Stimulated activated memory B cell treated with anti-CD40 and anti-IgM and Interleukin-4, amounts not matched to agents 10 μg/mL and 1 μg/mL and 100 μg/mL, for 72 hours (primary cell): ENCODE results near the gene RBX1.

ENCODE experiments used
- ATAC-seq: fragments of 150-1000 bp; cut with Tn5 transposase; 2 replicates; pipeline ENCODE4 v1.10.0; 2021
- H3K27ac Mint-ChIP-seq: one replicate; pipeline ENCODE4 v1.8.0; 2022; ENCODE audit warnings: mild to moderate bottlenecking, mixed read lengths
- H3K27me3 Mint-ChIP-seq: one replicate; pipeline ENCODE4 v1.8.0; 2022; ENCODE audit warnings: mixed read lengths
- H3K36me3 Mint-ChIP-seq: one replicate; pipeline ENCODE4 v1.8.0; 2022; ENCODE audit warnings: mixed read lengths
- H3K4me1 Mint-ChIP-seq: one replicate; pipeline ENCODE4 v1.8.0; 2022; ENCODE audit warnings: mixed read lengths
- H3K4me3 Mint-ChIP-seq: one replicate; pipeline ENCODE4 v1.8.0; 2022; ENCODE audit warnings: mild to moderate bottlenecking, moderate library complexity, mixed read lengths
- H3K9me3 Mint-ChIP-seq: one replicate; pipeline ENCODE4 v1.8.0; 2022; ENCODE audit warnings: mixed read lengths

The RBX1 gene

DNA sequence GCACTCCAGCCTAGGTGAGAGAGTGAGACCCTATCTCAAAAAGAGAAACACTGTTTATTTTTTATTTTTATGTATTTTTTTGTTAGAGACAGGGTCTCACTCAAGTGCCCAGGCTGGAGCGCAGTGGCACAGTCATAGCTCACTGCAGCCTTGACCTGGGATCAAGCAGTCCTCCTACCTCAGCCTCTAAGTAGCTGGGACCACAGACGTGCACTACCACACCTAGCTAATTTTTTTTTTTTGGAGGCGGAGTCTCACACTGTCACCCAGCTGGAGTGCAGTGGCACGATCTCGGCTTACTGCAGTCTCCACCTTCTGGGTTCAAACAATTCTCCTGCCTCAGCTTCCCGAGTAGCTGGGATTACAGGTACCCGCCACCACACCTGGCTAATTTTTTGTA, 6.4 kb downstream of the RBX1 start:
- H3K4me3 Mint-ChIP-seq = no peak overlapping the region
- no peaks in the 10 kb centered on the region for H3K9me3 Mint-ChIP-seq
- ATAC-seq = no peak
- no peaks in the 10 kb centered on the region for H3K27me3 Mint-ChIP-seq
- H3K36me3 Mint-ChIP-seq = peaks cover 40% of the 10 kb centered on the region
- H3K27ac Mint-ChIP-seq = no peak overlapping the region
- H3K4me1 Mint-ChIP-seq = peaks cover 46% of the 10 kb centered on the region

DNA sequence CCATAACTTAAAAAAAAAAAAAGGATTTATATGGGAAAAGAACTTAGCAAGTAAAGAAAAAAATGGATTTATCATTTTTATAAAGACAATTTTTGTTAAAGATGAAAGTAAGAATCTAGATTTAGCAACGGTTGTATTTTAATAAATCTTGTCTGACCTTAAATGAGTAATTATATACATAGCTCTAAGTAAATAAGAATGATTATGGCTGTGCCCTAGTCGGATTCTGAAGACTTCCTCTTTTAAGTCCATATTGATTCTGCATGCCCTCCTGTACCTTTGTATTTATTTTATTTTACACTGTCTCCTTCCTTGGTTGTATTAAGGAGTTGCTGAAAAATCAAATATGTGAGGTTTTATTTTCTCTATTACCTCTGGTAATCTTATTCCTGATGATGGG, 7.1 kb downstream of the RBX1 start:
- no peaks in the 10 kb centered on the region for H3K9me3 Mint-ChIP-seq
- H3K4me1 Mint-ChIP-seq = peaks cover 39% of the 10 kb centered on the region
- ATAC-seq = no peak
- H3K27ac Mint-ChIP-seq = no peak overlapping the region
- H3K27me3 Mint-ChIP-seq = no peaks in the 10 kb centered on the region
- H3K4me3 Mint-ChIP-seq = no peak overlapping the region
- peaks cover 38% of the 10 kb centered on the region for H3K36me3 Mint-ChIP-seq

DNA sequence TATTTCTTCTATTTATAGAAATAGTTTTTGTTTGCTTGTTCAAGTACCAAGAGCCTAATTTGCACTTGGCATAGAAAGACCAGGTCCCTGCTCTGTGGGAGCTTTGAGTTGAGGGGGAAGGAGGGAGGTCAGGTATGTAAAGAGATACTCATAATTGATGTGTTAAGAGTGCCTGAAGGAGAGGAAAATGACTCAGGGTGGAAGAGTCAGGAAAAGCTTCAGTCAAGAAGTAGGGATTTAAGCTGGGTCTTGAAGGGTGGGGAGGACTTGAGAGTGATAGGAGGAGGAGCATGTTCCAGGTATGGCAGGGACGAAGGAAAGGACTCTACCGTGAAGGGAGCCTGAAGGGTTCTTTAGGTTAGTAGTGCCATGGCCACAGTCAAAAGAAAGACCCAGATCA, 9.0 kb downstream of the RBX1 start:
- no peak overlapping the region for H3K27ac Mint-ChIP-seq
- H3K27me3 Mint-ChIP-seq = no peaks in the 10 kb centered on the region
- peaks cover 20% of the 10 kb centered on the region for H3K36me3 Mint-ChIP-seq
- H3K4me3 Mint-ChIP-seq = no peak overlapping the region
- H3K9me3 Mint-ChIP-seq = no peaks in the 10 kb centered on the region
- no peak for ATAC-seq
- peaks cover 25% of the 10 kb centered on the region for H3K4me1 Mint-ChIP-seq

DNA sequence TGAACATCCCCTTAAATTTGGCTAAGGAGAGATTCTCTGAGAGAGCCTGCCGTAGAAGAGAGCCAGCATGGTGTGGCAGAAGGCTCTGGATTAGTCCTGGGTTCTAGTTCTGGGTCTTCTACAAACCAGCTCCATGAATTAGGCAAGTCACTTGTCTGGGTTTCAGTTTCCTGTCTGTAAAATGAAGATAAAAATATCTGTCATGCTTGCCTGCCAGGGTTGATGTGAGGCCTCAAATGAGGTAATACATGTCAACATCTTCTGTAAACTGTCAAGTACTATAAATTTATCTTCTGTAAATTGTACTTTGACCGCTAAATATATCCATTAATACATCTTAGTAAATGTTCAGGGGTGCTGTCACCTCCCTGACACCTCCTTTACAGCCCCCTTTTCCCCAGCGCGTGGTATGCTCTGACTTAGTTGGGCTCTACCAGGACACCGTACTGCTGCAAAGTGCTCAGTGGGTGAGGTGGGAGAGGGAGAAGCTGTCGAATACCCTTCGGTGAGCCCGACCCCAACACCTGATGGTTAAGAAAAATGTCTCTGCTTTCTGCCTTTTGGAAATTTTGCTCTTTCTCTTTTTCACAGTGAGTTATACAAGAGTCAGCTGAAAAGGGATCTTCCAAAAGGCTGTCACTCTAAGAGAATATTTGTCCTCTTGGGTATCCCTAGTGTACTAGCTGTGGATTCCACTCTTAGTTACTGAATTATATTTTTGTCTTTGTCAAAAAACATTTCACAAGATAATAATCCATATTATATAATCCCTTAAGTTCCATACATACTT, 15.0 kb downstream of the RBX1 start:
- H3K27ac Mint-ChIP-seq = peak overlapping the region; percentile 4
- no peaks in the 10 kb centered on the region for H3K27me3 Mint-ChIP-seq
- peaks cover 31% of the 10 kb centered on the region for H3K36me3 Mint-ChIP-seq

DNA sequence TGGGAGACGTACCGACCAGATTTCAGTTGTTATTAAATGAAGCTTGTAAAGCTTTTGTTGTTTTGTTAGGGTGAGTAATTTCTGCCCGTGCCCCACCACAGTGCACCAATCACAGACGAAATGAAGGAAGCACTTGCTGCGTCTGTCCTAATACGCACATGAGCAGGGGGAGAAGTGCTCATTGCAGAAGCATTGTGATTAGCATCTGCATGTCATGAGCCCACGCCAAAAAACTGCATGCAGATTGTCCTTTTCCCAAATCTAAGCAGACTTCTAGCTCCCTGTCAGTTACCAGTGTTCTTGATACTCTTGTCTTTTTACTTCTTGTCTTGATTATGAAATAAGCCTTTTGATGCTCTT, 15.5 kb downstream of the RBX1 start:
- H3K36me3 Mint-ChIP-seq = peaks cover 31% of the 10 kb centered on the region
- peak overlapping the region; percentile 4 for H3K27ac Mint-ChIP-seq
- no peaks in the 10 kb centered on the region for H3K27me3 Mint-ChIP-seq
- H3K4me3 Mint-ChIP-seq = no peak overlapping the region
- peaks cover 5% of the 10 kb centered on the region for H3K4me1 Mint-ChIP-seq
- no peak for ATAC-seq
- no peaks in the 10 kb centered on the region for H3K9me3 Mint-ChIP-seq

More for the DNA sequence above, 15.0 kb downstream of the RBX1 start:
- Mint-ChIP-seq H3K4me3 (no peak overlapping the region), H3K9me3 (no peaks in the 10 kb centered on the region), H3K4me1 (peaks cover 5% of the 10 kb centered on the region)
- ATAC-seq = no peak

DNA sequence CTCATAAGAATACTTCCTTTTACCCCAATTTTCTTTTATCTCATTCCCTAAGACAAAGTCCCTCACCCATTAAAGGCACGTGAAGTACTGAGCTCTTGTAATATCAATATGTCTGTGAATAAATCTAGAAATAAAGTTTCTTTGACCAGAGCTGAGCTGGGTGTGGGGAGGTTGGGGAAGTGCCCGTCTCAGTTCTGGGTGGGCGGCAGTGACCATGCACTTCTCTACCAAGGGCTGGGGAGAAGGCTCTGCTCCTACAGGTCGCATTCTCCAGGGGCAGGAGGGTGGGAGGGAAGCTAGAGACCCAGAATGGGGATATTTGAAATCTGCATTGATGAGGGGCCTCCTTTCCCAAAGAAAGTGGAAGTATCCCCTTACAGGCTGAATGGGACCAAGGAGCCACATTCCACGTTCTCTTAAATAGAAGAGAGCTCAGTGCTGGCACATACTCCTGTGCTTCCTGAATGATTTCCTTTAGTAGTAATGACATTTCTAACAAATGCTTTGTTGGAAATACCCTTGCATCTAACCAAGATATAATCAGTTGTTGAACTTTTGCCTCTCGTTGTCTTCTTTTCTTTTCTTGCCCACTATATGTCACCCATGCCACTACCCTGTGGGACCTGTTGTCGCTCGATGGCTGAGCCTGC, 16.1 kb downstream of the RBX1 start:
- H3K36me3 Mint-ChIP-seq = peaks cover 36% of the 10 kb centered on the region
- no peaks in the 10 kb centered on the region for H3K27me3 Mint-ChIP-seq
- H3K4me3 Mint-ChIP-seq = no peak overlapping the region
- H3K9me3 Mint-ChIP-seq = no peaks in the 10 kb centered on the region
- peaks cover 5% of the 10 kb centered on the region for H3K4me1 Mint-ChIP-seq
- ATAC-seq = no peak
- H3K27ac Mint-ChIP-seq = peak overlapping the region; percentile 4

DNA sequence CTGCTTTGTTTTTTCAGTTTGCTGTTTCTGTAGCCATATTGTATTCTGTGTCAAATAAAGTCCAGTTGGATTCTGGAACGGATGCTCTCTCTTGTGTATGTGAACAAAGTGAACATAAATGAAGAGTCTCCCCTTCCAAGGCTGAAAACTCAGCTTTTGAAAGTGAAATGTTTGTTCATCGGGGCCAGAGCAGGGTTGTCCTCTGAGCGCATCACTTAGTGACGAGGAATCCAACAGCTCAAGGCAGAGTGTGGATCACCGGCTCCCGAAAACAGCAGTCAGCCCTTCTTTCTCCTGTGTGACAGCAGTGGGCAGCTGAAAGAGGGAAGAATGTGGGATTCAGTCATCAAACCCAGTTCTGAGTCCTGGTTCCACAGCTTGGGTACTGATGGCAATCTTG, 21.4 kb downstream of the RBX1 start:
- no peaks in the 10 kb centered on the region for H3K27me3 Mint-ChIP-seq
- no peaks in the 10 kb centered on the region for H3K4me1 Mint-ChIP-seq
- H3K4me3 Mint-ChIP-seq = no peak overlapping the region
- H3K9me3 Mint-ChIP-seq = no peaks in the 10 kb centered on the region
- no peak overlapping the region for H3K27ac Mint-ChIP-seq
- peaks cover 25% of the 10 kb centered on the region for H3K36me3 Mint-ChIP-seq
- ATAC-seq = no peak

DNA sequence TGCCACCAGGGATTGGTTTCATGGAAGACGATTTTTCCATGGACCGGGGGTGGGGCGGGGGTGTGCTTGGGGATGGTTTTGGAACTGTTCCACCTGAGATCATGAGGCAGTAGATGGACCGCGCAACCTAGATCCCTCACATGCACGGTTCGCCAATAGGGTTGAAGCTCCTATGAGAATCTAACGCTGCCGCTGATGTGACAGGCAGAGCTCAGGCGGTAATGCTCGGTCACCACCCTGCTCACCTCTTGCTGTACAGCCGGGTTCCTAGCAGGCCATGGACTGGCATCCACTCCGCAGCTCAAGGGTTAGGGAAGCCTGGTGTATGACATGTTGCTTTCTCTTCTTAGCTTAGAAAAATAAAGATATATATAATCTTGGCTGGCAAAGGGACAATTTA, 22.0 kb downstream of the RBX1 start:
- Mint-ChIP-seq H3K9me3 (no peaks in the 10 kb centered on the region), H3K27ac (no peak overlapping the region), H3K4me3 (no peak overlapping the region), H3K36me3 (peaks cover 24% of the 10 kb centered on the region), H3K4me1 (no peaks in the 10 kb centered on the region), H3K27me3 (no peaks in the 10 kb centered on the region)
- ATAC-seq = no peak

DNA sequence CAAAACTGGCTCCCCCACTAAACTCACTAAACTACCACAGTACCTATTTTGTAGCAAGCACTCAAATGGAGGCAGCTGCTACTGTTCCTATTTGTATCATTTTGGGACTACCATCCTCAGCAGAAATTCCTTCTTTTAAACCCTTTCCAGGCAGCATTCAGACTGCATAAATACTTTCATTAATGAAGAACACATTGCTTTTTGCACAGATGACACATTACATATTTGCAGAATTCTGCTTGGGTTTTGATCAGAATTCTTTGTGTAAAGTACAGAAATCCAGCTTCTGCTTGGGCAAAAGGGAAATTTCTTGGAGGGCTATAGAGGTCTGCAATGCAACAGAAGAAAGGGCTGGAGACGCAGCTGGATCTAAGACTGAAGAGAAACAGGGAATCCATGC, 24.2 kb downstream of the RBX1 start:
- ATAC-seq = no peak
- no peaks in the 10 kb centered on the region for H3K9me3 Mint-ChIP-seq
- H3K4me1 Mint-ChIP-seq = no peaks in the 10 kb centered on the region

DNA sequence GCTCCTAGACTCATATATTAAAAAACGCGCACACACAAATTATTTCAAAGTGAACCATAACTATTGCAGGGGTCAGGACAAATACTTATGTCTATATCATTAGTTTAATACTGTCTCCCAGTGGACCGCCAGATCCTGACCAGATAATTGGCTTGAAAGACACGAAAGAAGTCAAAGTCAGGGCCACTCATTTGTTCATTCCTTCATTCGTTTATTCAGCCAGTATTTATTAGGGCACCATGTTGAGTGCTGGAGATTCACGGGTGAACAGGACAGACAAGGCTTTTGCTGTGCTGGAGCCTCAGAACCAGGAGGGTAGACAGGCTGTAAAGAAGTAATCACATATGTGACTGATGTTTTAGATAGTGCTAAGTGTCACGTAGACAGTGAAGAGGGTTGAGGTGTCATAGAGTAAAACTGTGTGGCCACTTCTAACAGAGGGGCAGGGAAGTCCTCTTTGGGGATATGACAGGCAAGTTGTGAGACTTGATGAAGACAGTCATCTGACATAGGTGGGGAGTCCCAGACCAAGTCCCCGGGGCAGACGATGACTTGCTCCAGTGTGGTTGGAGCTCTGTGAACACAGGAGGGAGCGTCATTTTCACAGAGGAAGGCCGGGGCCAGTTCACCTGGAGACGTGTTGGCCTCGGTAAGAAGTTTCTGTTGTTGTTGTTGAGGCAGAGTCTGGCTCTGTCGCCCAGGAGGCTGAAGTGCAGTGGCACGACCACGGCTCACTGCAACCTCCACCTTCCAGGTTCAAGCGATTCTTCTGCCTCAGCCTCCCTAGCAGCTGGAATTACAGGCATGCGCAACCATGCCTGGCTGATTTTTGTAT, 25.9 kb downstream of the RBX1 start:
- no peak overlapping the region for H3K4me3 Mint-ChIP-seq
- H3K4me1 Mint-ChIP-seq = no peaks in the 10 kb centered on the region
- peaks cover 13% of the 10 kb centered on the region for H3K36me3 Mint-ChIP-seq
- no peak for ATAC-seq
- no peak overlapping the region for H3K27ac Mint-ChIP-seq
- no peaks in the 10 kb centered on the region for H3K9me3 Mint-ChIP-seq
- no peaks in the 10 kb centered on the region for H3K27me3 Mint-ChIP-seq

More for the DNA sequence above, 24.2 kb downstream of the RBX1 start:
- peaks cover 21% of the 10 kb centered on the region for H3K36me3 Mint-ChIP-seq
- H3K27me3 Mint-ChIP-seq = no peaks in the 10 kb centered on the region
- no peak overlapping the region for H3K27ac Mint-ChIP-seq
- H3K4me3 Mint-ChIP-seq = no peak overlapping the region

DNA sequence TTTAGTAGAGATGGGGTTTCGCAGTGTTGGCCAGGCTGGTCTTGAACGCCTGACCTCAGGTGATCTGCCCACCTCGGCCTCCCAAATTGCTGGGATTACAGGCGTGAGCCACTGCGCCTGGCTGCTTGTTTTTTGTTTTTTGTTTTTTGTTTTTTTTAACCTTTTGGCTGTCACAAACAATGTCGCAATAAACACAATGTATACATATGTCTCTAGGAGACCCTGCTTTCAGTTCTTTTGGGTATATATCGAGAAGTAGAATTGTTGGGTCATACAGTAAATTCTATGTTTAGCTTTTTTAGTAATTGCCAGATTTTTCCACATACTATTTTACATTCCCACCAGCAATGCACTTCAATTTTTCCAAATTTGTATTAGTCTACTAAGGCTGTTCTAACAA, 28.0 kb downstream of the RBX1 start:
- no peak overlapping the region for H3K27ac Mint-ChIP-seq
- H3K4me3 Mint-ChIP-seq = no peak overlapping the region
- H3K36me3 Mint-ChIP-seq = no peaks in the 10 kb centered on the region
- H3K4me1 Mint-ChIP-seq = peaks cover 18% of the 10 kb centered on the region
- no peak for ATAC-seq
- no peaks in the 10 kb centered on the region for H3K9me3 Mint-ChIP-seq
- H3K27me3 Mint-ChIP-seq = no peaks in the 10 kb centered on the region

DNA sequence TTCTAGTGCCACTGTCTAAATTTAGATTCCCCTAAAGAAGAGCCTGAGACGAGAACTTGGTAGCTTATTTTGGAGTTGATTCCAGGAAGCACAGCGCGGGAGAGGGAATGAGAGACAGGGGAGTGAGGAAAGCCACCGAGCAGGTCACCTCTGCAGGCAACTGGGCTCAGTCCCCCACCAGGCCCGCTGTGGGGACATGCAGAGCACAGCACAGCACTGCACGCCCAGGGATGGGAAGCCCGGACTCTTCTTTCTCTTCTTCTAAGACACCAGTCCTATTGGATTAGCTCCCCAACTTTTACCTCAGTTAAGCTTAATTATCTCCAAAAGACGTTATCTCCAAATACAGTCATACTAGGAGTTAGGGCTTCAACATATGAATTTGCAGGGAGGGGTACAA, 28.7 kb downstream of the RBX1 start:
- Mint-ChIP-seq H3K27me3 (no peaks in the 10 kb centered on the region), H3K9me3 (no peaks in the 10 kb centered on the region), H3K4me1 (peaks cover 18% of the 10 kb centered on the region), H3K27ac (no peak overlapping the region), H3K4me3 (no peak overlapping the region), H3K36me3 (no peaks in the 10 kb centered on the region)
- no peak for ATAC-seq

DNA sequence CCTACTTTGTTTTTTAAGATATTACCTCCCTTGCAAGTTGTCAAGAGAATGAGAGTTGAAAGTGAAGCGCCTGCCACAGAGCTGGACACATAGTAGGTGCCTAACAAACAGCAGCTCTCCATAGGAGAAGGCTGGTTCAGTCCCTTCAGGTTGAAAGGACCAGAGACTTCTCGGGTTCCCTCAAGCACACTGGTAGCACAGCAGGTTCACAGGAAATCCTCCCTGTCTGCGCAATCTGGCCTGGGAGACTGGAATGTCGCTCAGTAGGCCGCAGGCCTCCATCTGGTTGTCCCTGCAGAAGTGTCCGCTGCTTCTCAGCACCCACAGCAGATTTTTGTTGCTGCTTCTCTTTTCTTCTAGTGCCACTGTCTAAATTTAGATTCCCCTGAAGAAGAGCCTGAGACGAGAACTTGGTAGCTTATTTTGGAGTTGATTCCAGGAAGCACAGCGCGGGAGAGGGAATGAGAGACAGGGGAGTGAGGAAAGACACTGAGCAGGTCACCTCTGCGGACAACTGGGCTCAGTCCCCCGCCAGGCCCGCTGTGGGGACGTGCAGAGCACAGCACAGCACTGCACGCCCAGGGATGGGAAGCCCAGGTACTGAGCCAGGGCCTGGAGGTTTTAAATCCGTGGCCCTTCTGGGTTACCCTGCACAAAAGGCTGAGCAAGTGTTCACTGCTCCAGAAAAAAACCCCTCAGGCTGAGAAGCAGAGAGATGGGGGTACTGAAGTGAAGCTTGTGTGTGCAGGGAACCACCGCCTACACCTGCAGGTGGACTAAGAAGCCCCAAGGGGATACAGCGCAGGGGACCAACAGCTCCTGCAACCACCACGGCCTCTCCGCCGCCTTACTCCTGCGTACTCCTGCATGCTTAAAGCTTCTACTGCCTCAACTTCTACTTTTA, 31.6 kb downstream of the RBX1 start:
- H3K4me1 Mint-ChIP-seq = peaks cover 18% of the 10 kb centered on the region
- ATAC-seq = peak; percentile 95
- H3K27ac Mint-ChIP-seq = peak overlapping the region; percentile 65
- no peaks in the 10 kb centered on the region for H3K36me3 Mint-ChIP-seq
- H3K4me3 Mint-ChIP-seq = peak overlapping the region; percentile 6
- no peaks in the 10 kb centered on the region for H3K9me3 Mint-ChIP-seq
- H3K27me3 Mint-ChIP-seq = no peaks in the 10 kb centered on the region

DNA sequence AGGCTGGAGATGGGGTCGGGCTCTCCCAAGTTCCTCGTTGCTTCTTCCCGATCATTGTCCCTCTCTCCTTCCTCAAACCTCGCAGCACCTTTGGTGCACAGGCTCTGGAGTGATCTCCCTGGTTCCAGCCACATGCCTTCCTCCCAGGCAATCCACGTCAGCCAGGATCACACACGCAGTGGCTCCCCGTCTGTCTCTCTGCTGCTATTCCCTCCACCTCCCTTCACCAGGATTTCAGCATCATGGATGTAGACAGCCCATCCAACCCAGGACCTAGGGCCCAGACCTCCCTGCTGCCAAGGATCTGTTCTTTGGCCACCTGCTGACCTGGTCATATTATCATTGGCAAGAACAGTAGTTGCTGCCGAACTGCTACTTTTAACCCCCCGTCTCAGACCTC, 40.1 kb downstream of the RBX1 start:
- no peak overlapping the region for H3K27ac Mint-ChIP-seq
- no peaks in the 10 kb centered on the region for H3K36me3 Mint-ChIP-seq
- no peak for ATAC-seq
- peaks cover 32% of the 10 kb centered on the region for H3K27me3 Mint-ChIP-seq
- no peaks in the 10 kb centered on the region for H3K4me1 Mint-ChIP-seq
- no peak overlapping the region for H3K4me3 Mint-ChIP-seq
- H3K9me3 Mint-ChIP-seq = no peaks in the 10 kb centered on the region

DNA sequence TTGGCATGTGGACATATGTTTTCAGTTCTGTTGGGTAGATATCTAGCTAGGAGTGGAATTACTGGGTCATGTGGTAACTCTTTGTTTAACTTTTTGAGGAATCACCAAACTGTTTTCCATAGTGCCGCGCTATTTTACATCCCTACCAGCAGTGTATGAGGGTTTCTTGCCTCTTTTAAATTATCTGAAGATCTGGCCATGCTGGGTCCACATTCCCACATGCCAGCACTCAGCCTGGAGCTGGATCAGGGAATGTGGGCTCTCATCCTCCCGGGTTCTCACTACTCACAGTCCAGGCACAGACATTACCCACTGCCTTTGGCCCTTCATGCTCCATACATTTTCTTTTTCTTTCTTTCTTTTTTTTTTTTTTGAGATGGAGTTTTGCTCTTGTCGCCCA, 44.6 kb downstream of the RBX1 start:
- Mint-ChIP-seq H3K27me3 (peaks cover 21% of the 10 kb centered on the region), H3K4me3 (no peak overlapping the region), H3K9me3 (peaks cover 6% of the 10 kb centered on the region), H3K4me1 (no peaks in the 10 kb centered on the region), H3K36me3 (no peaks in the 10 kb centered on the region), H3K27ac (no peak overlapping the region)
- ATAC-seq = no peak
